SK-N-SH treated with all-trans-retinoic acid at 6 μM for 48 hours (cell line): ENCODE data around the gene HCFC1.
A peak's percentile ranks its signal among the peaks of the same experiment; 100 is the strongest.

ENCODE experiments used
- ATAC-seq: fragments of 200-7000 bp; cut with Tn5 transposase; 3 replicates; pipeline ENCODE4 v1.9.1; 2020; ENCODE audit warnings: mild to moderate bottlenecking, moderate library complexity
- BACH2 ChIP-seq: fragments of 250-450 bp; sonication (Bioruptor Pico); IDR thresholded peaks from 2 replicates; pipeline ENCODE4 v1.9.0; 2021; ENCODE audit warnings: mild to moderate bottlenecking, borderline replicate concordance
- CREB5 ChIP-seq: fragments of 250-450 bp; sonication (Bioruptor Pico); IDR thresholded peaks from 2 replicates; pipeline ENCODE4 v1.5.1; 2020; ENCODE audit warnings: low read depth, mild to moderate bottlenecking, moderate library complexity
- CSDC2 ChIP-seq: fragments of 250-450 bp; sonication (Bioruptor Pico); IDR thresholded peaks from 2 replicates; pipeline ENCODE4 v1.5.0; 2020; ENCODE audit warnings: mild to moderate bottlenecking, moderate library complexity
- CSRNP3 ChIP-seq: fragments of 250-450 bp; sonication (Bioruptor Pico); IDR thresholded peaks from 2 replicates; pipeline ENCODE4 v1.5.1; 2021; ENCODE audit warnings: mild to moderate bottlenecking, moderate library complexity
- ESRRG ChIP-seq: fragments of 250-450 bp; sonication (Bioruptor Pico); IDR thresholded peaks from 2 replicates; pipeline ENCODE4 v1.6.1; 2021; ENCODE audit warnings: mild to moderate bottlenecking
- GLIS3 ChIP-seq: fragments of 250-450 bp; sonication (Bioruptor Pico); IDR thresholded peaks from 2 replicates; pipeline ENCODE4 v1.5.0; 2020; ENCODE audit warnings: mild to moderate bottlenecking, moderate library complexity
- ISL1 ChIP-seq: fragments of 250-450 bp; sonication (Bioruptor Pico); IDR thresholded peaks from 2 replicates; pipeline ENCODE4 v2.1.2; 2022; ENCODE audit warnings: mild to moderate bottlenecking, moderate library complexity
- OSR1 ChIP-seq: fragments of 250-450 bp; sonication (Bioruptor Pico); IDR thresholded peaks from 2 replicates; pipeline ENCODE4 v1.8.0; 2022; ENCODE audit warnings: moderate library complexity, mild to moderate bottlenecking, inconsistent platforms
- PPARA ChIP-seq: fragments of 250-450 bp; sonication (Bioruptor Pico); IDR thresholded peaks from 2 replicates; pipeline ENCODE4 v1.5.0; 2020; ENCODE audit warnings: mild to moderate bottlenecking, borderline replicate concordance
- RARB ChIP-seq: fragments of 250-450 bp; sonication (Bioruptor Pico); IDR thresholded peaks from 2 replicates; pipeline ENCODE4 v1.8.0; 2021; ENCODE audit warnings: mild to moderate bottlenecking, moderate library complexity
- SNAI2 ChIP-seq: fragments of 250-450 bp; sonication (Bioruptor Pico); IDR thresholded peaks from 2 replicates; pipeline ENCODE4 v1.5.0; 2020; ENCODE audit warnings: mild to moderate bottlenecking, moderate library complexity
- TCF4 ChIP-seq: fragments of 250-450 bp; sonication (Bioruptor Pico); IDR thresholded peaks from 2 replicates; pipeline ENCODE4 v1.8.0; 2021; ENCODE audit warnings: mild to moderate bottlenecking, moderate library complexity, borderline replicate concordance
- ZC3H10 ChIP-seq: fragments of 250-450 bp; sonication (Bioruptor Pico); IDR thresholded peaks from 2 replicates; pipeline ENCODE4 v1.5.1; 2021; ENCODE audit warnings: mild to moderate bottlenecking, moderate library complexity
- ZFP3 ChIP-seq: fragments of 250-450 bp; sonication (Bioruptor Pico); IDR thresholded peaks from 2 replicates; pipeline ENCODE4 v1.5.0; 2020; ENCODE audit warnings: mild to moderate bottlenecking, moderate library complexity
- ZFP30 ChIP-seq: fragments of 450-650 bp; formaldehyde crosslinking; IDR thresholded peaks from 2 replicates; pipeline ENCODE4 v1.5.0; 2022; ENCODE audit warnings: mild to moderate bottlenecking, moderate library complexity
- ZNF565 ChIP-seq: fragments of 450-650 bp; formaldehyde crosslinking; conservative IDR thresholded peaks from 2 replicates; pipeline ENCODE4 v1.5.0; 2020; ENCODE audit warnings: low read depth, mild to moderate bottlenecking, moderate library complexity
- ZNF70 ChIP-seq: fragments of 450-650 bp; formaldehyde crosslinking; IDR thresholded peaks from 2 replicates; pipeline ENCODE4 v1.5.0; 2020; ENCODE audit warnings: mild to moderate bottlenecking, moderate library complexity
- ZNF8 ChIP-seq: fragments of 450-650 bp; formaldehyde crosslinking; IDR thresholded peaks from 2 replicates; pipeline ENCODE4 v1.5.0; 2020; ENCODE audit warnings: mild to moderate bottlenecking, moderate library complexity
- TF ChIP-seq, protein P1 (sequence below): fragments of 250-450 bp; sonication (Bioruptor Pico); IDR thresholded peaks from 2 replicates; pipeline ENCODE4 v1.8.0; 2020; ENCODE audit warnings: mild to moderate bottlenecking, moderate library complexity, borderline replicate concordance
- TF ChIP-seq, protein P2 (sequence below): fragments of 250-450 bp; sonication (Bioruptor Pico); IDR thresholded peaks from 2 replicates; pipeline ENCODE4 v1.8.0; 2021; ENCODE audit warnings: low read depth, mild to moderate bottlenecking, moderate library complexity, borderline replicate concordance
- TF ChIP-seq, protein P3 (sequence below): fragments of 250-450 bp; sonication (Bioruptor Pico); IDR thresholded peaks from 2 replicates; pipeline ENCODE4 v1.5.0; 2020; ENCODE audit warnings: mild to moderate bottlenecking, moderate library complexity

The HCFC1 gene

DNA sequence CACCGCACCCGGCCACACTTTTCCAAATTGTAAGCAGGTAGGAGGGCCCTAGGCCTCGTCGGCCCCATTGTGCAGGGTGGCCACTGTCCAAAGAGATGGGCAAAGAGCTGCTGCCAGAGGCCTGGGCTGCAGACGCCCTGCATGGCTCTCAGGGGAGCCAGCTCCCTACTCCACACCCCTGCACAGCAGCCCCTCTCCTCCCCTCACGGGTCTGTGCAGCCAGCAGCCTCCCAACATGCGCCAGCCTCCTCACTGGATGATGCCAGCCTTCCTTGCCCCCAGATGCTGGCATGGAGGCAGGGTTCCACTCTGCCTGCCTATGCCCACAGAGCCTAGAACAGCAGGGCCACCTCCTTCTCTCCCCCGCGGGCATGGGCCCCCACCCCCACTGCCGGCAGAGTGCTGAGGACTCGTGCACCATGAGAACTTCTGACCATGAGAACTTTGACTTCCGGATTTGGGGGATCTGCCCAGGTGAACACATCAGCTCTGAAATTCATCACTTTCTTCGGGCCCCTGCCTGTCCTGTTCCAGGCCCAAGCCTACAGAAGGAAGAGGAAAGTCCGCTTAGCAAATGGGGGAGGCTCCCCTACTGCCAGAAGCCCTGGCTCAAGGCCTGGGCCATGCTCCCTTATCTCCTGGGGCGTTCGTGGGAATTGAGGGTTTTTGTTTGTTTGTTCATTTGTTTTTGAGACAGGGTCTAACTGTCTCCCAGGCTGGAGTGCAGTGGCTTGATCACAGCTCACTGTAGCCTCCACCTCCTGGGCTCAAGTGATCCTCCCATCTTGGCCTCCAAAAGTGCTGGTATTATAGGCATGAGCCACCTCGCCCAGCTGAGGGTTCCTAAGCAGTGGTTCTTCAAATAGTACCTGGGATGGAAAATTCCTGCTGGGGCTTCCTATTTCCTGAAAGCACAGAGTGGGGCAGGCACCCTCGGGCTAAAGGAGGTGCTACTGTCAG, 40.0 kb upstream of the HCFC1 start:
- no peak for ATAC-seq
- TF ChIP-seq ZFP30 (no peak), RARB (CRISPR knock-in tag) (no peak), CREB5 (CRISPR knock-in tag) (no peak)
- TF ChIP-seq, protein P1, sequence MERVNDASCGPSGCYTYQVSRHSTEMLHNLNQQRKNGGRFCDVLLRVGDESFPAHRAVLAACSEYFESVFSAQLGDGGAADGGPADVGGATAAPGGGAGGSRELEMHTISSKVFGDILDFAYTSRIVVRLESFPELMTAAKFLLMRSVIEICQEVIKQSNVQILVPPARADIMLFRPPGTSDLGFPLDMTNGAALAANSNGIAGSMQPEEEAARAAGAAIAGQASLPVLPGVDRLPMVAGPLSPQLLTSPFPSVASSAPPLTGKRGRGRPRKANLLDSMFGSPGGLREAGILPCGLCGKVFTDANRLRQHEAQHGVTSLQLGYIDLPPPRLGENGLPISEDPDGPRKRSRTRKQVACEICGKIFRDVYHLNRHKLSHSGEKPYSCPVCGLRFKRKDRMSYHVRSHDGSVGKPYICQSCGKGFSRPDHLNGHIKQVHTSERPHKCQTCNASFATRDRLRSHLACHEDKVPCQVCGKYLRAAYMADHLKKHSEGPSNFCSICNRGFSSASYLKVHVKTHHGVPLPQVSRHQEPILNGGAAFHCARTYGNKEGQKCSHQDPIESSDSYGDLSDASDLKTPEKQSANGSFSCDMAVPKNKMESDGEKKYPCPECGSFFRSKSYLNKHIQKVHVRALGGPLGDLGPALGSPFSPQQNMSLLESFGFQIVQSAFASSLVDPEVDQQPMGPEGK (CRISPR knock-in tag): no peak

DNA sequence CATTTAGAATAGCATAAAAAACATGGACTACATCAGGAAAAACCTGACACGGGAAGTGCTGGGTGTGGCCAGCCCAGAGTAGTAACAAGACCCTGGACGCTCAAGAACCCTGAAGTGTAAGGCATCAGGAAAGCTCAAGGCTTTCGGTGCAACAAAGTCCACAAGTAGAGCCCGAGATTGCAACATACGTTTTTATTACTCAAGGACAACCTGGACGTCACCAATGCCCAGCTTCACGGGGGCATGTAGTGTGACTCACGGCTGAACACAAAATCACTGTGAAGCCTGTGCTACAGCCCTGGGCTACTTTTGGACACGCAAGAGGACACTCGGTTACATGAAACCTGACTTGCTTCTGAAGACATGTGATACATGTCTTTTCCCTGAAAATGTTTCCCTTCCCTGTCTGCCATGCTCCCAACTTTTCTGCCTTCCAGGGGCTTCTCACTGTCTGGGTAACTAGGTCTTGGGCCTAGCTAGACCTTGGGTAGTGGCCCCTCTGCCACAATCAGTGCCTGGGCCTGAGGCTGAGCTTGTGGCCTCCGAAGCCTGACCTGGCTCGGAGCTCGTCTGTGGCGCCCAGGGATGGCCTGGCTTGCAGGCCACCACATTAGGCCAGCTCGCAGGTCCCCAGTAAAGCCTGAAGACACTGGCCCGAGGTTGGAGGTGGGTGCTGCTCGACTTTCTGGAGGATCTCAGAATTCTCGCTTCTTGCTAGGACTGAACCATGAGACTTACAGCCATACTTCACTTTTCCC, 38.9 kb upstream of the HCFC1 start:
- ATAC-seq: no peak
- no peak for TF ChIP-seq ZFP30
- TF ChIP-seq CSRNP3 (CRISPR knock-in tag): no peak
- TF ChIP-seq BACH2: no peak
- TF ChIP-seq OSR1 (CRISPR knock-in tag): no peak
- TF ChIP-seq ESRRG: no peak
- no peak for TF ChIP-seq ISL1 (CRISPR knock-in tag)
- TF ChIP-seq, protein P1 (CRISPR knock-in tag): no peak
- TF ChIP-seq ZNF8 (CRISPR knock-in tag): no peak
- no peak for TF ChIP-seq TCF4 (CRISPR knock-in tag)
- TF ChIP-seq, protein P2, sequence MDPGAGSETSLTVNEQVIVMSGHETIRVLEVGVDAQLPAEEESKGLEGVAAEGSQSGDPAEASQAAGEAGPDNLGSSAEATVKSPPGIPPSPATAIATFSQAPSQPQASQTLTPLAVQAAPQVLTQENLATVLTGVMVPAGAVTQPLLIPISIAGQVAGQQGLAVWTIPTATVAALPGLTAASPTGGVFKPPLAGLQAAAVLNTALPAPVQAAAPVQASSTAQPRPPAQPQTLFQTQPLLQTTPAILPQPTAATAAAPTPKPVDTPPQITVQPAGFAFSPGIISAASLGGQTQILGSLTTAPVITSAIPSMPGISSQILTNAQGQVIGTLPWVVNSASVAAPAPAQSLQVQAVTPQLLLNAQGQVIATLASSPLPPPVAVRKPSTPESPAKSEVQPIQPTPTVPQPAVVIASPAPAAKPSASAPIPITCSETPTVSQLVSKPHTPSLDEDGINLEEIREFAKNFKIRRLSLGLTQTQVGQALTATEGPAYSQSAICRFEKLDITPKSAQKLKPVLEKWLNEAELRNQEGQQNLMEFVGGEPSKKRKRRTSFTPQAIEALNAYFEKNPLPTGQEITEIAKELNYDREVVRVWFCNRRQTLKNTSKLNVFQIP (CRISPR knock-in tag): no peak

- TF ChIP-seq ZFP3 (CRISPR knock-in tag): no peak
- peak; percentile 55 for TF ChIP-seq TCF4 (CRISPR knock-in tag)
- no peak for ATAC-seq
These were observed 36.9 kb upstream of the HCFC1 start for GRCh38 chrX:154008521-154008920.

DNA sequence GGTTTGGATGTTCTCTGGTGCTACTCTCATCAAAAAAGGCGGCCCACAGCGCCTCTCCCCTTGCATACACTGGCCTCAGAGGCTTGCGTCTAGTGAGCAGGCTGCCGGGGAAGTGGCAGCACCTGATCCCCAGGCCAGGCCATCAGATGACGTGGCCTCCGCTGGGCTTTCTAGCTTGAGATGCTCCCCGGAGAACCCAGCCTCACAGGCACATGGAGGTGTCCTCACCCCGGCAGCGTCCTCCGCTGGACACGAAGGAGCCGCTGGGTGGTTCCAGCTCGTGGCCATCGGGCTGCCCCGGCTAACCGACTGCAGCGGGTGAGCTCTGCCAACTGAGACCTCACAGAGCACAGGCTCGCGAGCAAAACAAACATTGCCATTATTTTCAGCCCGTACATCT, 35.3 kb upstream of the HCFC1 start:
- TF ChIP-seq TCF4 (CRISPR knock-in tag) (no peak), ZNF70 (CRISPR knock-in tag) (no peak), GLIS3 (CRISPR knock-in tag) (no peak), ISL1 (CRISPR knock-in tag) (no peak), OSR1 (CRISPR knock-in tag) (no peak), ZC3H10 (CRISPR knock-in tag) (no peak), ZFP30 (no peak), ESRRG (no peak), ZNF565 (no peak), RARB (CRISPR knock-in tag) (no peak), ZNF8 (CRISPR knock-in tag) (no peak), PPARA (CRISPR knock-in tag) (no peak), SNAI2 (no peak), CSDC2 (CRISPR knock-in tag) (no peak), BACH2 (no peak), CREB5 (CRISPR knock-in tag) (no peak)
- TF ChIP-seq, protein P3, sequence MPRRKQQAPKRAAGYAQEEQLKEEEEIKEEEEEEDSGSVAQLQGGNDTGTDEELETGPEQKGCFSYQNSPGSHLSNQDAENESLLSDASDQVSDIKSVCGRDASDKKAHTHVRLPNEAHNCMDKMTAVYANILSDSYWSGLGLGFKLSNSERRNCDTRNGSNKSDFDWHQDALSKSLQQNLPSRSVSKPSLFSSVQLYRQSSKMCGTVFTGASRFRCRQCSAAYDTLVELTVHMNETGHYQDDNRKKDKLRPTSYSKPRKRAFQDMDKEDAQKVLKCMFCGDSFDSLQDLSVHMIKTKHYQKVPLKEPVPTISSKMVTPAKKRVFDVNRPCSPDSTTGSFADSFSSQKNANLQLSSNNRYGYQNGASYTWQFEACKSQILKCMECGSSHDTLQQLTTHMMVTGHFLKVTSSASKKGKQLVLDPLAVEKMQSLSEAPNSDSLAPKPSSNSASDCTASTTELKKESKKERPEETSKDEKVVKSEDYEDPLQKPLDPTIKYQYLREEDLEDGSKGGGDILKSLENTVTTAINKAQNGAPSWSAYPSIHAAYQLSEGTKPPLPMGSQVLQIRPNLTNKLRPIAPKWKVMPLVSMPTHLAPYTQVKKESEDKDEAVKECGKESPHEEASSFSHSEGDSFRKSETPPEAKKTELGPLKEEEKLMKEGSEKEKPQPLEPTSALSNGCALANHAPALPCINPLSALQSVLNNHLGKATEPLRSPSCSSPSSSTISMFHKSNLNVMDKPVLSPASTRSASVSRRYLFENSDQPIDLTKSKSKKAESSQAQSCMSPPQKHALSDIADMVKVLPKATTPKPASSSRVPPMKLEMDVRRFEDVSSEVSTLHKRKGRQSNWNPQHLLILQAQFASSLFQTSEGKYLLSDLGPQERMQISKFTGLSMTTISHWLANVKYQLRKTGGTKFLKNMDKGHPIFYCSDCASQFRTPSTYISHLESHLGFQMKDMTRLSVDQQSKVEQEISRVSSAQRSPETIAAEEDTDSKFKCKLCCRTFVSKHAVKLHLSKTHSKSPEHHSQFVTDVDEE (CRISPR knock-in tag): no peak
- peak; percentile 5; the same call in 1 of the 3 replicates for ATAC-seq
